HEK293 (cell line): ENCODE data around the gene MDFIC.

ENCODE experiments used
- ZNF221 ChIP-seq: fragments of 450-650 bp; formaldehyde crosslinking; IDR thresholded peaks from 2 replicates; pipeline ENCODE4 v1.5.1; 2017; ENCODE audit warnings: missing biosample characterization, missing genetic modification characterization, borderline replicate concordance
- ZNF404 ChIP-seq: fragments of 450-650 bp; formaldehyde crosslinking; IDR thresholded peaks from 2 replicates; pipeline ENCODE4 v1.5.1; 2017; ENCODE audit warnings: missing biosample characterization, missing genetic modification characterization
- ZNF596 ChIP-seq: fragments of 450-650 bp; IDR thresholded peaks from 2 replicates; pipeline ENCODE4 v1.5.0; 2018; ENCODE audit warnings: missing biosample characterization, mild to moderate bottlenecking, missing genetic modification characterization, moderate library complexity
- ZNF830 ChIP-seq: fragments of 450-650 bp; IDR thresholded peaks from 2 replicates; pipeline ENCODE4 v1.5.0; 2018; ENCODE audit warnings: missing biosample characterization, missing genetic modification characterization, low read depth, mild to moderate bottlenecking, moderate library complexity
- TF ChIP-seq, protein P1 (sequence below): fragments of 450-650 bp; formaldehyde crosslinking; IDR thresholded peaks from 2 replicates; pipeline ENCODE4 v1.5.1; 2016; ENCODE audit warnings: missing biosample characterization, missing genetic modification characterization
- TF ChIP-seq, protein P2 (sequence below): fragments of 450-650 bp; formaldehyde crosslinking; IDR thresholded peaks from 2 replicates; pipeline ENCODE4 v1.5.1; 2016; ENCODE audit warnings: missing biosample characterization, missing genetic modification characterization
- TF ChIP-seq, protein P3 (sequence below): IDR thresholded peaks from 2 replicates; pipeline ENCODE4 v1.6.1; 2011; ENCODE audit warnings: mild to moderate bottlenecking, low read depth, low read length, borderline replicate concordance
- TF ChIP-seq, protein P4 (sequence below): fragments of 450-650 bp; formaldehyde crosslinking; IDR thresholded peaks from 2 replicates; pipeline ENCODE4 v1.5.1; 2016; ENCODE audit warnings: missing biosample characterization, missing genetic modification characterization

DNA sequence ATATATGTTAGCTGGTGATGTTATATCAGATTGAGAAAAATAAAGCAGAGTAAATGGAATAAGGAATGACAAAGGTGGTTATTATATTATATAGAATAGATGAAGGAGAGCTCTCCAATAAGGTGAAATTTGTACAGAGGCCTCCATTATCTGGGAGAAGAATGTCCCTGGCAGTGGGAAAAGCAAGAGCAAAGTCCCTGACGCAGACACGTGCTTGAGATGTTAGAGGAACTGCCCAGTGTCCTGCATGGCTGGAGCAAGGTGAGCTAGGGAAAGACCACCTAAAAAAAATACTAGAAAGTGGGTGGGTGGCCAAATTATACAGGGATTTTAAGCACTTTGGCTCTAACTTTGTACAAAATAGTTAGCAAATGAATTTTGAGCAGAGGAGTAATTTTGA is 120.7 kb downstream of the MDFIC start:
- TF ChIP-seq ZNF596 = no peak
- TF ChIP-seq, protein P1, sequence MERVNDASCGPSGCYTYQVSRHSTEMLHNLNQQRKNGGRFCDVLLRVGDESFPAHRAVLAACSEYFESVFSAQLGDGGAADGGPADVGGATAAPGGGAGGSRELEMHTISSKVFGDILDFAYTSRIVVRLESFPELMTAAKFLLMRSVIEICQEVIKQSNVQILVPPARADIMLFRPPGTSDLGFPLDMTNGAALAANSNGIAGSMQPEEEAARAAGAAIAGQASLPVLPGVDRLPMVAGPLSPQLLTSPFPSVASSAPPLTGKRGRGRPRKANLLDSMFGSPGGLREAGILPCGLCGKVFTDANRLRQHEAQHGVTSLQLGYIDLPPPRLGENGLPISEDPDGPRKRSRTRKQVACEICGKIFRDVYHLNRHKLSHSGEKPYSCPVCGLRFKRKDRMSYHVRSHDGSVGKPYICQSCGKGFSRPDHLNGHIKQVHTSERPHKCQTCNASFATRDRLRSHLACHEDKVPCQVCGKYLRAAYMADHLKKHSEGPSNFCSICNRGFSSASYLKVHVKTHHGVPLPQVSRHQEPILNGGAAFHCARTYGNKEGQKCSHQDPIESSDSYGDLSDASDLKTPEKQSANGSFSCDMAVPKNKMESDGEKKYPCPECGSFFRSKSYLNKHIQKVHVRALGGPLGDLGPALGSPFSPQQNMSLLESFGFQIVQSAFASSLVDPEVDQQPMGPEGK (tag by site-specific recombination) = no peak
- TF ChIP-seq, protein P2, sequence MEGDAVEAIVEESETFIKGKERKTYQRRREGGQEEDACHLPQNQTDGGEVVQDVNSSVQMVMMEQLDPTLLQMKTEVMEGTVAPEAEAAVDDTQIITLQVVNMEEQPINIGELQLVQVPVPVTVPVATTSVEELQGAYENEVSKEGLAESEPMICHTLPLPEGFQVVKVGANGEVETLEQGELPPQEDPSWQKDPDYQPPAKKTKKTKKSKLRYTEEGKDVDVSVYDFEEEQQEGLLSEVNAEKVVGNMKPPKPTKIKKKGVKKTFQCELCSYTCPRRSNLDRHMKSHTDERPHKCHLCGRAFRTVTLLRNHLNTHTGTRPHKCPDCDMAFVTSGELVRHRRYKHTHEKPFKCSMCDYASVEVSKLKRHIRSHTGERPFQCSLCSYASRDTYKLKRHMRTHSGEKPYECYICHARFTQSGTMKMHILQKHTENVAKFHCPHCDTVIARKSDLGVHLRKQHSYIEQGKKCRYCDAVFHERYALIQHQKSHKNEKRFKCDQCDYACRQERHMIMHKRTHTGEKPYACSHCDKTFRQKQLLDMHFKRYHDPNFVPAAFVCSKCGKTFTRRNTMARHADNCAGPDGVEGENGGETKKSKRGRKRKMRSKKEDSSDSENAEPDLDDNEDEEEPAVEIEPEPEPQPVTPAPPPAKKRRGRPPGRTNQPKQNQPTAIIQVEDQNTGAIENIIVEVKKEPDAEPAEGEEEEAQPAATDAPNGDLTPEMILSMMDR (tag by site-specific recombination) = no peak
- TF ChIP-seq ZNF404 (tag by site-specific recombination) = no peak
- no peak for TF ChIP-seq ZNF830
- no peak for TF ChIP-seq ZNF221 (tag by site-specific recombination)
- TF ChIP-seq, protein P3, sequence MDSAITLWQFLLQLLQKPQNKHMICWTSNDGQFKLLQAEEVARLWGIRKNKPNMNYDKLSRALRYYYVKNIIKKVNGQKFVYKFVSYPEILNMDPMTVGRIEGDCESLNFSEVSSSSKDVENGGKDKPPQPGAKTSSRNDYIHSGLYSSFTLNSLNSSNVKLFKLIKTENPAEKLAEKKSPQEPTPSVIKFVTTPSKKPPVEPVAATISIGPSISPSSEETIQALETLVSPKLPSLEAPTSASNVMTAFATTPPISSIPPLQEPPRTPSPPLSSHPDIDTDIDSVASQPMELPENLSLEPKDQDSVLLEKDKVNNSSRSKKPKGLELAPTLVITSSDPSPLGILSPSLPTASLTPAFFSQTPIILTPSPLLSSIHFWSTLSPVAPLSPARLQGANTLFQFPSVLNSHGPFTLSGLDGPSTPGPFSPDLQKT = no peak
- TF ChIP-seq, protein P4, sequence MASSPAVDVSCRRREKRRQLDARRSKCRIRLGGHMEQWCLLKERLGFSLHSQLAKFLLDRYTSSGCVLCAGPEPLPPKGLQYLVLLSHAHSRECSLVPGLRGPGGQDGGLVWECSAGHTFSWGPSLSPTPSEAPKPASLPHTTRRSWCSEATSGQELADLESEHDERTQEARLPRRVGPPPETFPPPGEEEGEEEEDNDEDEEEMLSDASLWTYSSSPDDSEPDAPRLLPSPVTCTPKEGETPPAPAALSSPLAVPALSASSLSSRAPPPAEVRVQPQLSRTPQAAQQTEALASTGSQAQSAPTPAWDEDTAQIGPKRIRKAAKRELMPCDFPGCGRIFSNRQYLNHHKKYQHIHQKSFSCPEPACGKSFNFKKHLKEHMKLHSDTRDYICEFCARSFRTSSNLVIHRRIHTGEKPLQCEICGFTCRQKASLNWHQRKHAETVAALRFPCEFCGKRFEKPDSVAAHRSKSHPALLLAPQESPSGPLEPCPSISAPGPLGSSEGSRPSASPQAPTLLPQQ (tag by site-specific recombination) = no peak
